HG03060 (cell line): ENCODE data around the gene CXorf51A.
"Not testable (repeated sequence)": the region's sequence is repeated elsewhere in the genome, so short reads cannot be mapped to it uniquely, and the experiment has no call there.

ENCODE experiments used
- ATAC-seq: cut with Tn5 transposase; IDR thresholded peaks from one replicate; pipeline ENCODE4 v1.9.1; 2021; ENCODE audit warnings: low read depth, moderate number of reproducible peaks; ENCODE audit not compliant: unreplicated experiment

CXorf51A gene

GRCh38 chrX:146814644-146815043 is at the start of gene CXorf51A:
TSS of gene CXorf51A (minus strand) at chrX:146814744. CDS start at chrX:146814723, 21 bp downstream.
- ATAC-seq: not testable (repeated sequence)

GRCh38 chrX:146863566-146863965 is 49.0 kb upstream of the CXorf51A start:
- ATAC-seq: no peak

- ATAC-seq: no peak
These were observed 39.7 kb upstream of the CXorf51A start for GRCh38 chrX:146854281-146854680.

- no peak for ATAC-seq
These were observed 17.4 kb upstream of the CXorf51A start for GRCh38 chrX:146831994-146832393.

GRCh38 chrX:146809471-146809870 is 5.1 kb downstream of the CXorf51A start, which contains the start of gene CXorf51B:
TSS of gene CXorf51B (plus strand) at chrX:146809771. CDS start at chrX:146809792, 21 bp downstream.
- ATAC-seq: not testable (repeated sequence)
